Stimulated activated naive CD4-positive, alpha-beta T cell treated with Interleukin-2 at 50 U/mL for 16 hours (primary cell): ENCODE data around the gene CCDC85C.

Experiments
- DNase-seq: peaks from one replicate; lab custom pipeline; 2025; lab: John Stamatoyannopoulos, UW

The CCDC85C gene

DNA sequence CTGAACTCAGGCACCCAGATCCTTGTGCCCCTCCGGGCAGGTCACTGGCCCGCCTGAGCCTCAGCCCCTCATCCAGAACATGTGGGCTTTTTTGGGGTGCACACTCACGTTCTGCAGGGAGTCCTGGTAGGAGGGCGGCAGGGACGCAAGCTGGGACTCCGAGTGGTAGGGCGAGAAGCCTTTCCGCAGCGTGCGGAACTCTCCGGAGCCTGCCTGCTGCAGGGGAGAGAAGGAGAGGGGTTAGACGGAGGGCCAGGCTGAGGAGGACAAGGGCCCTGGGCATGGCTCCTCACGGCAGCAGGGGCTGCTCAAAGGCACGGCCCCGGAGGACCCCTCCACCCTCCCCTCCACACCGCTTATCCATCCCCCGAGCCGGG lies 82.0 kb downstream of the CCDC85C start:
- DNase-seq: no peak

DNA sequence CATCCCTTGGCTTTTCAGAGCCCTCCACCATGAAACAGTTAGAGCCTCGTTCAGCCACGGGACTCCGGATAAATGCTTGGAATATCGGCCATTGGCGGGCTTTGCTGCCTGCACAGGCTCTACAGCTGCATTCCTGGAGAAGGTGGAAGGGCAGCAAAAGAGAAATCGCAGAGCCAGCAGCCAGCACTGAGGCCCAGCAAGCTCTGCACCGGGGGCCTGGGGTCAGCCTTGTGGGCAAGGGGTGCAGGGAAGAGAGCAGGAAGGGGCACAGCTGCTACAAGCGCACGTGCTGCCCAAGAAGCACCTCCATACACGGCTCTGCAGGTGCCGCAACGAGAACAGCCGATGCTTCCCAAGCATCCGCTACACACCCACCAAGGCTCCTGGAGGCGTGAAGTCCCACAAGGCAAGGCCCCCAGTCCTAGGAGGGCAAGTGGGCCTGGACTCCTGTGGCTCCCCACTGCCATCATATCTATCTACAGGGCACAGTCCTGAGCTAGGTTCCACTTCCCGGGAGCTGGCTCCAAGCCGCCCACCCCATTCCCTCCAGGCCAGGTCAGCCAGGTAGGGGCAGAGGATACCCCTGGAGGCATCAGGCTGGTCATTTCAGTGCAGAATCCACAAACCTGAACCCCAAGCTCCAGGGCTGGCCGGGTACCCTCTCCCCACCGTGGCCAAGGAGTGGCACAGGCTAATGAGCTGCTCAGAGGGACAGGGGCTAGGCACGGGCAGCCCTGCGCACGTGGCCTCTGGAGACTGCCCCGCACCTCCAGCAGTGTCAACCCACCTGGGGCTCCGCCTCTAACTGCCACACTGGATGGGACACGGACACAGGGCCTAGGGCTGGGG lies 82.6 kb downstream of the CCDC85C start:
- DNase-seq: no peak

DNA sequence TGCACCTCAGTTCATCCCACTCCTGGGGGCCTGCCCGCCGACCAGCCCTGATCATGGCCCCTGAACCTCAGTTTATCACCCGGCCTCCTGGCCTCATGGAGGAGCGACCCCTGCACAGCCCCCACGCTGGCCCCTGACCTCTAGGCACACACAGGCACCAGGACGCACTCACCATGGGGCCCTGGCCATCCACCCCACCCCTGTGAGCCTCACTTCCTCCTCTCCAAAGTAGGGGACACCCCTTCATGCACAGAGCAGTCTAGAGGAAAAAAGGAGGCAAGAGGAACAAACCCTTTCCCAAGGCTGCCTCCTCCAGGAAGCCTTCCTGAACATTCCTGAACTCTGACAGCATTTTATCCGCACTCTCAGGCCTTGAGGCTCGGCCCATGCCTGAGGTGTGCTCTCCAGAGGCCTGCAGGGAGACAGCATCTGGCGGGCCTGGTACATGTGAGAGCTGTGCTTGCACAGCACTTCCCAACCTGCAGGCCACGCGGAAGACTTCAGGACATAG lies 83.4 kb downstream of the CCDC85C start:
- no peak for DNase-seq

DNA sequence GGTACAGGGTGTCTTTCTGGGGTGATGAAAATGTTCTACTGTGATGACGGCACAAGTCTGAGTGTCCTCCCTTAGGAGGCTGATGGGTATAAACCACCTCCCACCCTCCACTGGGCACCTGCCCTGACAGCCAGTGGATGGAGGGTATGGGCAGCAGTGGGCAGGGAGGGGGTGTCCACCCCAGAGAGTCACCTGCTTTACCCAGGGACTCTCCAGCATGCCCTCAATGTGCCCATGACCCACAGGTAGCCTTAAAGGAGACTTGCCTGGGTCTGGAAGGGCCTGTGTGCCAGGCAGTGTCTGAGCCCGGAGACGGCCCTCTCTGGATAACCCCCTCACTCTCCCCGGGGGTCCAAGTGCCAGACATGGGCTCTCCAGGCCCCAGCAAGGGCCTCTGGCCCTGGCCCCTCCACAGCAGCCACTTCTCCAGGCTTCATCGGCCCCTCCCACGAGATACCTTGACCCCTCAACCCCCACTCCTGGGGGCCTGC lies 84.0 kb downstream of the CCDC85C start:
- DNase-seq: no peak

DNA sequence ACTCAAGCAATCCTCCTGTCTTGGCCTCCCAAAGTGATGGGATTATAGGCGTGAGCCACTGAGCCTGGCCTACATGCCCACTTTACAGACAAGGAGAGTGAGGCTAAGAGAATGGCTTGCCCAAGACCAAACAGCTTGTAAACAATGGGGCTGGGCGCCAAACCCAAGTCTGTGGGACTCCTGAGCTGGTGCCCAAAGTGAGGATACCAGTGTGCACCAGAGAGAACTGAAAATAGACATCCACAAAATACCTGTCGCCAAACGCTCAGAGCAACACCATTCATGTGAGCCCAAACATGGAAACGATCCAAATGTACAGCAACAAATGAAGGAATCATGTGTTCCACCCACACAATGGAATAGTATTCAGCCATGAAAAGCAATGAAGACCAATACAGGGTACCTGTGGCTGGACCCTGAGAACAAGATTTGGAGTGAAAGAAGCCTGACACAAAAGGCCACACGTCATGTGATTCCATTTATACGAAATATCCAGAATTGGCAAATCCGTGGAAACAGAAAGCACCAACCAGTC lies 84.6 kb downstream of the CCDC85C start:
- no peak for DNase-seq

DNA sequence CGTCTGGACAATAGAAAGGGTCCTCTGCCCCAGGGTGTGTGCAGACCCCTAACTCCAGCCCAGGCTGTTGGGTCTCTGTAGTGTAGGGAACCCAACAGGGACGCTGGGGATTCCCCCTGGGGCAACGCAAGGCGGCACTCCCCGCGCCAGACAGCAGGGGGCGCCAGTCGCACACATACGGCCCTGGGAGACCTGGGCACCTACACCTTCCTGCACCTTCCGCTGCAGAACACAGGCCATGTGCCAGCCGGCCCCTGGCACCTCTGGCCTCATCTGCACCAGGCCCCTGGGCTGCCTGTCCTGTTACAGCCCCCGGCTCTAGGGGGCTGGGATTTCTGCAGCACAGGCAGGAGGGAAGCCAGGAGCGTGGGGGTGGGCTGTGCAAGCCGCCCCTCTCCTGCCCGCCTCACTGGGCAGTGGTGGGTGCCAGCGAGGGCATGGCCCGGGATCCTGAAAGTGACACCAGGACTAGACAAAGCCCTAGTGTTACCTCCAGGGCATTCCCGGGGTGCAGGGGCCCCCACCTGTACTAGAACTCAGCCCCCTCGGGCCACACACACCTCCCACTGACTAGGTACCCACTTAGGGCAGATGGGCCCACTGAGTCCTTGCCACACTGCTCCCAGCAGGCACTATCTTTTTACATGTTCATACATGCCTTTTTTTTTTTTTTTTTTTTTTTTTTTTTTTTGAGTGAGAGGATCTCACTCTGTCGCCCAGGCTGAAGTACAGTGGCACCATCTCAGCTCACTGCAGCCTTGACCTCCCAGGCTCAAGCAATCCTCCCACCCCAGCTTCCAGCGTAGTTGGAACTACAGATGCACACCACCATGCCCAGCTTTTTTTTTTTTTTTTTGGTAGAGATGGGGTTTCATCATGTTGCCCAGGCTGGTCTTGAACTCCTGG lies 85.3 kb downstream of the CCDC85C start:
- DNase-seq: peak; percentile 69

DNA sequence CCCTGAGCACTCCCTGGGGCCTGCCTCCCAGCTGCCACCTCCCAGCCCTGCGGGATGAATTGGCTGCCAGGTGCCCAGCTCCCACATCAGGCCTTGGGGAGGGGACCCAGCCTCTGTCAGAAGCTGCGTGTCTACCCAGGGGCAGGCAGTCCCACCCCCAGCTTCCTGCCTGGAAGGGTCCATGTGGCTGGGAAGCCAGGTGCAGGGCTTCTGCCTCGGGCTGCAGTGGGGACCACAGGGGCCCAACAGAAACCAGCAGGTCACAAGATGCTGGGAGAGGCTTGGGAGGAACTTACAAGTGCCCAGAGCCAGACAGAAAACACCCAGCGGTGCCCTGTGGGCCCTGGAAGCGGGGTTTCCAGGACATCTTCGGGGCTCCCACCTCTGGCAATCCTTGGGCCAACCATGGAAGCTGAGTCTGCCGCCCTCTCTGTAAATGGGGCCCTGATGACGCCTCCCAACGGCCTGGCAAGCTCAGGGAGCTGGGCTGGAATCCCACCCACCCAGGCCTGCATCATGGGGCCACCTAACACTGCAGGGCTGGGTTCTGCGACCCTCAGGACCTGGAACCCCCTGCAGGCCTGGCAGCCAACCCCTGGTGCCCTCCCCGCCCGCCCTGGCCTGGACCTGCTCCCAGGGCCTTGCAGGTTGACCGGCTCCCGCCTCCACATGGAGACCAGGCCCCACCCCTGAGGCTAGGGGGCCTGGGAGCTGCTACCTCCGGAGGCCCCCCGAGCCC lies 86.2 kb downstream of the CCDC85C start:
- DNase-seq: no peak

DNA sequence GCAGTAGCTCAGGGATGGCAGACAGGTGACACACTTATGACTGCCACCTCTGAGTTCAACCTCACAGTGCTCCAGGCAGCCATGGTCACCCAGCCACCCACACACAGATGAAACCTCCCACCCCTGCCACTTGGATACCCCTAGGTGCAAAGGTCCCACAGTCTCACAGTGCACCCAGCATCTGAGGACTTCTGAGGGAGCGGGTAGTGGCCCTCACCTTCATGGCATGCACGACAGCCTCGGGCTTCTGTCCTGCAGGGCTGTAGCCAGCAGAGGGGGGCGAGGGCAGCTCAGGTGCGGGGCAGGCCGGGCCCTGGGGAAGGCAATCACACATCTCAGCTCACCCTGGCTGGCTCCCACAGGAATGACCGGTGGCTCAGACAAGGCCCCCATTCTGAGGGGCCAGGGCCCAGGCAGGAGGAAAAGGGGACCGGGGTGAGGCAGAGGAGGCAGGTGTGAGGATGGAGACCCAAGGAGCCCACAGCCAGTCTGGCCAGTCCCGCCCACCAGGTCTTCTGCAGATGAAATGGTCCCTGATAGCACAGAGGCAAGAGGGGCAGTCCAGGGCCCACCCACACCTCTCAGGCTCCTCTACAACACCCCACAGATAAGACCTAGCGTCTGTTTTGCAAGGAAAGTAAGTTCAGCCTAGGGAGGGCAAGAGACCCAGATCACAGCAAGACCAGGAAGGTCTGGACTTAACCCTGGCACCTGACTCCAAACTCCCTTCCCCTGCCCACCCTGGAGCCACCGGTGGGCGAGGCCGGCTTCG lies 87.0 kb downstream of the CCDC85C start:
- no peak for DNase-seq

DNA sequence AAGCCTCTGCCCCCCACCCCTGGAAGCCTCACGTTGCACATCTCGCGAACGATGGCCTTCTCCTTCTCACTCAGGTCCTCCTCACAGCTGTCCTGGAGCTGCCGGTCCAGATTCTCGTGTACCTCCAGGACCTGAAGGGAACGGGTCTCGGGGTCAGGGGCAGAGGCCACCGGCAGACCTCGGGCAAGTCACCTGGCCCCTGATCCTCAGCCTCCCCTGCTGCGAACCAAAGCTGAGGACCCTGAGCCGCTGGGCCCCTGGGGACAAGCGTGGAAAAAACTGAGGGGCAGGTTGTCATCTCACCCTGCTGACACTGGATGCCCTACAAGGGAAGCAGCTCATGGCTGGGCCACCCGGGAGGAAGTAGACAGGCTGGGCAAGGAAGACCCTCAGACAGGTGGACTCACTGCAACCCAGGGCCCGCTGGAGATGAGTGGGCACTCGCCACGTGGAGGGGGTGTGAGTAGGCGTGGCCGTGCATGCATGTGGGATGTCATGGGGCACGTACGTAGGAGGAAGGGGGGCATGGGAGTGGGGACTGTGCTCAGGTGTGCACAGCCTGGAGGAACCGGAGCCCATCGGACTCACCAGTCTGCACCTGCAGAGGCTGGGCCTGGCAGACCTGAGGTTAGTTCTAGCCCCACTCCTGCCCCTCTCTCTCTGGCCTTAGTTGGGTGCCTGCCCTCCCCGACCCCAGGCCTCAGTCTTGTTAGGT lies 87.7 kb downstream of the CCDC85C start:
- DNase-seq: no peak

DNA sequence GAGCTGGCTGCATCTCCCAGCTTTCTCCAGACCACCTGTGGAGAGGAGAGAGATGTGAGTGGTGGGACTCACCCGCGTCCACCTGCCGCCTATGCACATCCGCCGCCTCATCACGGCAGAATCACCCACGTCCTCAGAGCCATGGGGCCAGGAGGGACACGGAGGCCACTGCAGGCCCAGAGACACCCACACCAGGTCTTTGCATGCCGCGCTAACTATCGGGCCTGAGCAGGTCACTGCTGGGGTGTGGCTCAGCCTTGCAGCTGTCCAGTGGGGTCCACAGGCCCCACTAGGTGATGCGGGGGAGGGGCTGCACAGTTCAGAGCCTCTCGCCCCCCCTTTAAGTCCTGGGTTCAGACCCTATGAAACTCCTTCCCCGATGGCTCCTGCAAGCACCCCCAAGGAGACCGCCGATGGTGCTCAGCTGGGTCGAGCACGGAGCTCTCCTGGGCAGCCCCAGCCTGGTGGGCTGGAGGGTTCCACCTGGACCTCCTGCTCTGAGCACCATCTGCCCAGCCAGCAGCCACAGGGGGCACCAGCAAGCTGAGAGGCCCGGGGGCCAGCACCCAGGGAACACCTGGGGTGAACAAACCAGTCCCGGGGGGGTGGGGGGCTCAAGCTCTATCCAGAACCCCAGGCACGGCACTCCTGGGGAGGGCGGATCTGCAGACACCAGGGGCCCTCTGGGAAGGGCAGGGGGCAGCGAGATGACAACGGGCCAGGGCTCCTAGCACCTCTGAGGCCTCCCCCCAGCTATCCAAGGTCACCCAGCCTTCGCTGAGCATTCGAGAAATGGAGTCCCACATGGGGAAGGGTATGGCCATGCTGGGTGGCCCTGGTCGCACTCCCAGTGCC lies 88.5 kb downstream of the CCDC85C start:
- DNase-seq: no peak

DNA sequence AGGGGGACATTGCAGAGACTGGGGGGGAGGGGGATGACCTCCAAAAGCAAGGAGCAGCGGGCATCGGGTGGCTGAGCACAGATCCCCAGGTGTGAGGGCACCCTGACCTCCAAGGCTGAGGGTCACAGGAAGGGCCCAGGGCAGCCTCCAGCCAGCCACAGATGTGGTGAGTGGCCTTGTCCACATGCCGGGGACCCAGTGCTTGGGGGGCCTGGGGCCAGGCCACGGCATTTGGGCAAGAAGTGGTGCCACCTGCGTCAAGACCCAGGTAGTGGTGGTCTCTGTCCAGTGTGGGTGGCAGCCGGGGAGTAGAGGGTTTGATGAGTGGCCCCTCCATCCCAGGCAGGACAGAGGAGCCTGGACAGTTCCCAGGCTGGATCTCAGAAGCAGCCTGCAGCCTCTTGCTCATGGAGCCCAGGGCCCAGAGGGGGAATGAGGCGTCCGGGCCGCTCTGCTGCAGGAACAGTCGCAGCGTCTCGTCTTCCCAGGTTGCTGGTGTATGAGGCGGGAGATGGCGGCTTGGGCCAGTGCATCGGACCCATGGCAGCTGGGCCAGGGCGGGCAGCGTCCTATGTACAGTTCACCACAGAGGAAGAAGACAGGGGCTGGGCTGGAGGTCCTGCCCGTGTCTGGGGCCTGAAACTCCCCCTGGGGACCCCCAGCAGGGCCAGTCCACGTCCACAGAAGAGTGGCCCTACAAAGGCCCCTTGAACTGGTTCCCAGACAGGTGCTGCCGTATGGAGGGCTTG lies 89.3 kb downstream of the CCDC85C start:
- no peak for DNase-seq

DNA sequence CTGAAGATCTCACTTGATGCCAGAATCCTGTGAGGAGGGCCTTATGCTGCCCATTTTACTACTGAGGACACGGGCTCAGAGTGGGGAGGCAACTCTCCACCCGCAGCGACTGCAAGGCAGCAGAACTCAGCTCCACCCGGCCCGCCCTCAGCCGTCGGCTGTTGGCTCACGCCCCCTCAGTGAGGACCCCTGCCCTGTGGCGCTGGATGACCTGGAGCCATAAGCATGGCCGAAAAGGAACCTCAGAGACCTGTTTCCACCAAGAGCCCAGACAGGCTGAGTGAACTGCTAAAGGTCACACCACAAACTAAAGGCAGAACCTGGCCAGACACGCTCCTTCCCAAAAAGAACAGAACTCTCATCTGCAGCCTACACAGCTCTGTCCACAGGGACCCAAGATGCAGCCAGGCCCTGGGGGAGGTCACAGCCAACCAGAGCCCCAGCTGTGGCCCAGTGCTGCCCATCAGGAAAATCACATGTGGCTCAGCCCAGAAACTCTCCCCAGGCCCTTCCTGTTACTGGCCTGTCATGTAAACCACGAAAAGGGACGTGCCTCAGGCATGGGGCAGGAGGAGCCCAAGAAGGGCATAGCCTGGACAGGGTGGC lies 90.0 kb downstream of the CCDC85C start:
- DNase-seq: no peak

DNA sequence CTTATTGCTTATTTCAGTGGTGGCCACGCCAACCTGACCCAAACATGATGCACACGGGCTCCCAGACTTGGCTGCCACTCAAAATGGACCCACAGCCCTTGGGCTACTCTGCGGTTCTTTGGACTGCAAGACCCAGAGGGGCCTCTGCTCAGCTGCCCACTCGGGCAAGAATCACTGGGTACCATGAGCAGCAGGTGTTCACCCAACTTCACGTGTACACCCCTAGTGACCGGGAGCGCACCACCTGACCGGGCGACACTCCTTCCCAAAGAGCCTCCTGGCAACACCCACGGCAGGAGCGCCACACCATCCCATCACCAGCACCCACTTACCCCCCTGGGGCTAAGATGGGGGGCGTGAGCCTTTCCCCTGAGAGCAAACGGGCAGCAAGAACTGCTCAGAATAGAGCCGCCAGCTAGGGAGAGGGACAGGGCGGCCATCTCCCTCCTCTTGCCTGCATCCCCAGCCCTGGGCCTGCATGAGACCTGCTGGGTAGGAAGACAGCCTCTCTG lies 90.8 kb downstream of the CCDC85C start:
- no peak for DNase-seq

DNA sequence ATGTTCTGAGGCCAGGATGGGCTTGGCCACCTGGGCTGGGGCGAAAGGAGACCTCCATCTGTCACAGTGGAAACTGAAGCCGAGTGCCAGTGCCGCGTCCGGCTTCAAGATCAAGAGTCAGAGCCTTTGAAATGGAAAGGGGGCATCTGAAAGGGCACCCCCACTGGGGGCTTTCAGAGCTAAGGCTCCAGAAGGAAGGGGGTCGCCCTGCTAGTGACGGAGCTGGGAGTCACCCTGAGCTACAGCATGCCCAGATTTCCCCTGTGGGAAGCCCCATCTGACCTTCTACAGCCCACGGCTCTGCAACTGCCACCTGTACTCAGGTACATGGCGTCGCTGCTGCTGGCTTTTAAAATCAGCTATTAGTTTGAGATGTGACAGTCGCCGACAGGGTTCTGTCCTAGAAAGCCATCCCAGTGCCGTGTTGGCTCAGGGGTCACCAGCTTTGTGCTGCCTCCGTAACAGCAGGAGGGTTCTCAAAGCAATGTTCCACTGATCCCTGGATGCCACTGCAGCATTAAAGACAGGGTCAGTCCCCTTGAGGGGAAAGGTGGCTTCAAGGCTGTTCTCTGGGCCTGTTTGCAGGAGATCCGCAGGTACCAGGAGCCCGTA lies 91.3 kb downstream of the CCDC85C start:
- no peak for DNase-seq

DNA sequence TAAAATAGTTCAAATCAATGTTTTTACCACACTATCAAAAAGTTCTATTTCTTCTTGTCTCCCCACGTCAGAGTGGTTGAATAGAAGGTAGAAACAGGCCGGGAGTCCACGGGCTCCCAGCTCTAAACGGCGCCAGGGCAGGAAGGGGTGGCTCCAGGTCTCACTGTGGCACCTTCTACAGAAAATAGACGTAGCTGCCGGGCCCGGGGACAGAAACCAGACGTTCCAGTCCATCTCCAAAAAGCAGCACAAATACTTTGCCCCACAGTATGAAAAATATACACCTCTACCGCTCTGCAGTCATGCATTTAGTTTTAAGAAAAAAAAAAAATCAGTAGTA lies 91.9 kb downstream of the CCDC85C start:
- DNase-seq: no peak

DNA sequence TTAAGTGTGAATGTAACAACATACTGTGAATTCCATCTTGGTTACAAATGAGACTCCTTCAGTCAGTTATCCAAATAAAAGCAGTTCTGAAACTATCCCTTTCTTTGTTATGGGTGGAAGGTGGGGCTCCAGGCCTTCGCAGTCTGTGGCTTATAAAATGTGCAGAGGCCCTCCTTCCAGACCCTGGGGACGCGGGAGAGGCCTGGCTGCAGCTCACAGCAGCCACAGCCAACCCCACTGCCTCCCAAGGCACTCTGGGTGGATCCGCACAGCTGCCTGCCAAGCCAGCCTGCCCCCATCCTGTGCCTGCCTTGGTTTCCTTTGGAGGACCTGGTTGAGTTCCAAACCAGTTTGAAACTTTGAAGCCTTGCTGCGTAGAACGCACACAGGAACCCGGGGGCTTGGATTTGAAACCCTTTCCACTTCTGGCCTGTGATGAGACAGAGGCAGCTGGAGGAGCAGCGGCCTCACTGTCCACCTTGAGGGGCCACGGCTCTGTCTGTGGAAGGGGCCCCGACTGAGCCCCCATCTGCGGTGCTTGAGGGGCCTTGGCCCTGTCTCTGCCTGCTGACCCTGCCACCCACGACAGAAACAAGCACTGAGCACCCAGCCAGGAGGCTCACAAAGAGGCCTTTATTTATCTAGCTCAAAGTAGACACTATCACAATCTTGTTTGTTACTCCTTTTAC lies 92.4 kb downstream of the CCDC85C start:
- no peak for DNase-seq

DNA sequence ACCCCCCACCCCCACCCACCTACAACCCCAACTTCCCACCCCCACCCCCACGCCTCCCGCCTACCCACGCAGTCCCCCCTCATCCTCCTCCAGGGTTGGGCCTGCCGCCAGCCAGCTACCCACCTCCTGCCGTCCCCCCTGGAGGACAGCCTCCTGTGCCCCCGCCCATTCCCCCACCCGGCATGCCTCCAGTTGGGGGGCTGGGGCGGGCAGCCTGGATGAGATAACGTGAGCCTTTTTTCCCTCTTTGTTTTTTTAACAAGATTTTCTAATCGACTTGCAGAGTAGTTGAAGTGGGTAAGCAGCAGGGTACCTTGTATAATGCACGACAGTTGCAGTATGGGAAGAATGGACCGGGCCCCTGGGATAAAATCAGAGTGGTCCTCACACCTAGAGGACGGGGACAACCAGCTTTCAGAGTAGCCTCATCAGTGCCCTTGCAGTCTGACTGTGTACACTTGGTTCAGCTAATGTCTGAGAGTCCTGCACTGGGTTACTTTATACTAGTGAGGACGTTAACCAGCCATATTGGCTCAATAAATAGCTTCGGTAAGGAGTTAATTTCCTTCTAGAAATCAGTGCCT lies 93.4 kb downstream of the CCDC85C start:
- no peak for DNase-seq
